ENCODE measurements around the gene HMCN2.

HMCN2 gene

DNA sequence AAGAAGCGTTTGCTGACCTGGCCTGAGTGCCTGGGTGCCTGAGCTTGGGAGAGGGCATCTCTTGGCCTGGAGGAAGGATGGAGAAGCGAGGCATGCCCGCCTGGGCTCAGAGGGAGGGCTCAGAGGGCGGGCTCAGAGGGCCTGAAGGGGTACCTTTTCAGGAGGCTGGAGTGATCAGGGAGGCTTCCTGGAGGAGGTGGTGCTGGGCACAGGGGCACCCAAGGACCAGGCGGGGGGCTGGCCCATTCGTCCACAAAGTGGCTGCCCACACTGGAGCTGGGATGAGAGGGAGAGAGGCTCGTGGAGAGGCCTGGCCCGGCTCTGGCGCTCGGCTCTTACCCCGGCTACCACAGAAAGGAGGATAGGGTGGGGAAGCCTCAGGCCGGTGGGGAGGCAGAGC lies 212.0 kb downstream of the HMCN2 start:
- DNase-seq: no peak

- DNase-seq: no peak
Observed at GRCh38 chr9:130478152-130478551, 212.6 kb downstream of the HMCN2 start.

DNA sequence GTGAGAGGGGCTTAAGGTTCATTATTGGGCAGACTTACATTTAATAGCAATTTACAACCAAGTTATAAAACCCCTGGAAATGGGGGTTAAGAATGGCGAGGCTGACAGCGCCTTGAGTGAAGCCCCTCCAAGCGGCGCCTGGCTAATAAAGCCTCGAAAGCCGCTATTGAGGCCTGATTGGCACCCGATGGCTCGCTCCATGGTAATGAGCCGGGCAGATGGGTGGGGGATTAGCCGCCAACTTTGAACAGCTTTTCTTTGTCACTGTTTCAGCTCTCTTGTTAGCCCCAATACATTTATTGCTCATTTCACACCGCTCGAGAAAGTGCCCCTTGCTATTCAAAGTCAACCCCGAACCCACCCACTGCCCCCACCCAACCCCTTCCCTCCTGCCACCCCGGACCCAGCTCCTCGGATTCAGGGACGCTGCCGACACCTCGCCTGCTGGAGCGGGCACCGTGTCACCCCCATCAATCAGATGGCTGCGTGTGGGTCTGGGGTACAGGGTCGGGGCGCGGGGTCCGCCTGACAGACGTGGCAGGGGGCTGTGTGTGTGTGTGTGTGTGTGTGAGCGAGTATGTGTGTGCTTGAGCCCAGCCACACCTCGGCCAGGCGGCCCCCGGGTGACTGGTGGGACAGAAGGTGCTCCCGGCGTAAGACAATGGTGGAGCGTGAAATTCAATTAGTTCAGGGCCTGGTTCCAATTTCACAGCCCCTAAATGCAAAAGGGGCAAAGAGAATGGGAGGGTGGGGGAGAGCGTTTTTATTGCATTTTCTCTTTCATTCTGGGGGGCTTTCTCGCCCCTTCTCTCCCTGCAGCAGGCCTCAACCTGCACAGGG lies 213.4 kb downstream of the HMCN2 start:
- DNase-seq: no peak

DNA sequence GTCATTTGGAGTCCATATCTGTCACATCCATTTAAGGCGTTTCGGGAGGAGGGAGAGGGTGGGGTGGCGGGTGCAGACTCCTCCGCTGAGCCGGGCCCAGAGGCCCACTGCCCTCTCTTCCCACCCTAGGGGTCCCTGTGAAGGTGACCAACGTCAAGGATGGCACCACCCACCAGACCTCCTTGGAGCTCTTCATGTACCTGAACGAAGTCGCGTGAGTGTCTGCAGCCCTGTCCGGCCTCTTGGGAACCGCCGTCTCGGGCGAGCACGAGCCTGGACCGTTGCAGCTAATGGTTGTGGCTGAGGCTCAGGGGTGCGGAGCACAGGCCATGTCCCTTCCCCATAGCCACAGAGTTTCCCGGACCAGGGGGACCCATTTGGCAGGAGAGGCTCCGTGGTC lies 214.0 kb downstream of the HMCN2 start:
- no peak for DNase-seq

DNA sequence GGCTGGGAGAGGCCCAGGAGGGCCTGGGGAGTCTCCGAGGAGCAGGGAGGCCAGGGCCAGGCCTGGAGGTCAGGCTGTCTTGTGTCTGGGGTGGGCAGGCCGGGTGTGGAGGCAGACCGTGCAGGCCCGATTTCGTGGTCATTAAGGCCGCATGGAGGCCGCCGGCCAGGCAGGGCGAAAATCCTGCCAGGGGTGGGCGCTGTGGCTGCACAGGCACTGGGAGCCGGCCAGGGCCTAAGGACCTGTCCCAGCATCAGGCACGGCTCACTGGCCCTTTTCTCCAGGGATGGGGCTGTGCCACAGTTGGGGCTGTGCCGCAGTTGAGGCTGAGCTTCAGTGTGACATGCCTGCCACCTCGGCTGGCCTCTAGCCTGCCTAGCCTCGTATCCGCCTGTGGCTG lies 215.1 kb downstream of the HMCN2 start:
- no peak for DNase-seq

- no peak for DNase-seq
Observed at GRCh38 chr9:130482463-130482862, 216.9 kb downstream of the HMCN2 start.

- DNase-seq: no peak
Observed at GRCh38 chr9:130483371-130483971, 217.9 kb downstream of the HMCN2 start.
